K562 (cell line): Measurements from ENCODE around the gene ANKRD27. TPM values are rescaled to one million over a fixed set of nuclear protein-coding genes. Genes with fewer than 3 reads are reported as not detected.
A peak's percentile ranks its signal among the peaks of the same experiment; 100 is the strongest.

Experiments
- CHD1 ChIP-seq: fragments of 200-600 bp; sonication (generic); IDR thresholded peaks from one replicate; pipeline ENCODE4 v1.6.1; 2012; ENCODE audit warnings: mild to moderate bottlenecking, moderate library complexity, low read length, inconsistent platforms
- DACH1 ChIP-seq: fragments of 450-650 bp; IDR thresholded peaks from 2 replicates; pipeline ENCODE4 v1.6.1; 2018; ENCODE audit not compliant: partially characterized antibody
- GTF2E2 ChIP-seq: fragments of 200-800 bp; sonication (Bioruptor generic); IDR thresholded peaks from 2 replicates; pipeline ENCODE4 v1.6.1; 2016; ENCODE audit warnings: missing genetic modification characterization, missing compliant biosample characterization
- MEF2D ChIP-seq: conservative IDR thresholded peaks from 2 replicates; pipeline ENCODE4 v1.6.1; 2016; ENCODE audit warnings: low read depth, missing genetic modification characterization, missing compliant biosample characterization
- MEIS2 ChIP-seq: fragments of 450-650 bp; IDR thresholded peaks from 2 replicates; pipeline ENCODE4 v1.6.1; 2014; ENCODE audit warnings: mild to moderate bottlenecking; ENCODE audit not compliant: partially characterized antibody
- RB1 ChIP-seq: fragments of 450-650 bp; IDR thresholded peaks from 2 replicates; pipeline ENCODE4 v1.6.1; 2017; ENCODE audit warnings: low read depth, mild to moderate bottlenecking
- SRSF3 ChIP-seq: fragments of 200-400 bp; formaldehyde crosslinking; IDR thresholded peaks from 2 replicates; pipeline ENCODE4 v1.6.1; 2016; ENCODE audit warnings: mild to moderate bottlenecking, low read length, moderate library complexity; ENCODE audit not compliant: insufficient read depth
- SRSF9 ChIP-seq: fragments of 200-400 bp; formaldehyde crosslinking; IDR thresholded peaks from 2 replicates; pipeline ENCODE4 v1.6.1; 2017; ENCODE audit warnings: low read depth, low read length, borderline replicate concordance
- ZFX ChIP-seq: sonication (generic); formaldehyde crosslinking; IDR thresholded peaks from 2 replicates; pipeline ENCODE4 v1.8.0; 2022; ENCODE audit warnings: mild to moderate bottlenecking, missing genetic modification reagents, moderate library complexity
- ZNF146 ChIP-seq: IDR thresholded peaks from one replicate; pipeline ENCODE4 v1.6.1; 2018; ENCODE audit warnings: missing compliant biosample characterization; ENCODE audit not compliant: unreplicated experiment
- ZNF586 ChIP-seq: fragments of 450-650 bp; formaldehyde crosslinking; conservative IDR thresholded peaks from 2 replicates; pipeline ENCODE4 v1.4.0; 2020; ENCODE audit warnings: mild to moderate bottlenecking, moderate library complexity
- polyA plus RNA-seq, 8 experiments: library from polyadenylated mRNA; depleted of rRNA in 4 of 8; stranded (reverse) in 5 of 8; unstranded in 3 of 8; fragments of >200 nt; fragmentation: Nextera tagmentation in 2 of 8; fragmentation: Illumina TruSeq in 1 of 8; extraction: Ambion mirVana in 2 of 8; extraction: Trizol in 1 of 8; gene quantifications; 2 replicates each; pipeline versions ENCODE4 v1.2.1 to v1.2.3, GENCODE V29; 2011 to 2014; ENCODE audit warnings: inconsistent platforms in 1 of 8, missing spikeins in 1 of 8
- total RNA-seq, 7 experiments: library from RNA; depleted of rRNA in 6 of 7; stranded (reverse); fragments of >200 nt in 6 of 7; fragmentation: Illumina TruSeq in 2 of 7; extraction: Trizol in 2 of 7; gene quantifications; 2 replicates each; pipeline versions ENCODE4 v1.2.1 to v1.2.3, GENCODE V29; 2011 to 2021; ENCODE audit warnings: low replicate concordance in 1 of 7
- TF ChIP-seq, protein P1 (sequence below): IDR thresholded peaks from 2 replicates; pipeline ENCODE4 v1.6.1; 2011; ENCODE audit not compliant: insufficient read length; ENCODE audit errors: extremely low read depth
- TF ChIP-seq, protein P2 (sequence below): IDR thresholded peaks from 3 replicates; pipeline ENCODE4 v1.6.1; 2011; ENCODE audit warnings: borderline replicate concordance, mild to moderate bottlenecking, moderate library complexity; ENCODE audit not compliant: insufficient read length; ENCODE audit errors: extremely low read depth
- TF ChIP-seq, protein P3 (sequence below): fragments of 250-450 bp; sonication (Bioruptor Pico); IDR thresholded peaks from 2 replicates; pipeline ENCODE4 v1.8.0; 2021; ENCODE audit warnings: moderate library complexity, mild to moderate bottlenecking, inconsistent platforms
- TF ChIP-seq, protein P4 (sequence below): fragments of 450-650 bp; IDR thresholded peaks from 2 replicates; pipeline ENCODE4 v1.6.1; 2017; ENCODE audit warnings: antibody characterized with exemption
- TF ChIP-seq, protein P5 (sequence below): fragments of 250-450 bp; sonication (Bioruptor Pico); IDR thresholded peaks from 2 replicates; pipeline ENCODE4 v1.5.0; 2020; ENCODE audit warnings: mild to moderate bottlenecking, borderline replicate concordance

ANKRD27 gene
- total and polyA plus RNA-seq, 9 of the 15 experiments (the other 6 are each of a cell fraction or from before 2014, with no cell fraction given), result 5.3 to 71.3 (median 54.2) TPM

DNA sequence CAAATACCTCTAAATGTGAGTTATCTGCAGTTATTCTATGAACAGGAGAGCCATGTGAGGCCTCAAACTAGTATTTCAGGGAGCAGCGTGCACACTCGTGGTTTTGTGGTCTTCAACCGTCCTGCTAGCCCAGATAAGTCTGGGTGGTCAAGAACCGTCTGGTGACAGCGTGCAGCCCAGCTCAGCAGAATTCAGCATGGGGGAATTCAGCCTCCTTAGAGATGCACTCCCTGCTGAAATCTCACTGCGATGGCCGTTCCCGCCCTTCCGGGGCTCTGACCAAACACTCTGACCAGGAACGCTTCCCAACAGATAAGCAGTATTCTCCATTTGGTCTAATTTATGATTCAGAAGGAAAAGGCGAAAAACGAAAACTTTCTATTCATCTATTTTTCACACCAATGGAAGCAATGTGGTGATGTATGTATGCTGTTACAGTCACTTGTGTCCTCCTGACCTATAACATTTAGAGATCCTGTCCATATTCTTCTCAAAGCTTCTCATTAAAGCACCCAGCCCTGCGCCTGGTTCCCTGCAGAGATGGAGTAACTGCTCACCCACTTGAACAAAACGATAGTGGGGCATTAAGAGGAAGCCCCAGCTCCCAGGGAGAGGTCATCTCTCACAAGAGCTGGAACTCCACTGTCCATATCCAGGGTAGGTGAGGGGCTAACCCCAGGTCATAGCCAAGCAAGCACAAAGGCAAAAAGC, 2.9 kb downstream of the ANKRD27 start (continued):
- no peak for TF ChIP-seq GTF2E2 (tag)
- no peak for TF ChIP-seq ZNF146 (CRISPR knock-in tag)
- TF ChIP-seq DACH1, result no peak
- TF ChIP-seq, protein P1, sequence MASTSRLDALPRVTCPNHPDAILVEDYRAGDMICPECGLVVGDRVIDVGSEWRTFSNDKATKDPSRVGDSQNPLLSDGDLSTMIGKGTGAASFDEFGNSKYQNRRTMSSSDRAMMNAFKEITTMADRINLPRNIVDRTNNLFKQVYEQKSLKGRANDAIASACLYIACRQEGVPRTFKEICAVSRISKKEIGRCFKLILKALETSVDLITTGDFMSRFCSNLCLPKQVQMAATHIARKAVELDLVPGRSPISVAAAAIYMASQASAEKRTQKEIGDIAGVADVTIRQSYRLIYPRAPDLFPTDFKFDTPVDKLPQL, result no peak
- peak; percentile 45 for TF ChIP-seq MEIS2
- TF ChIP-seq SRSF3, result no peak
- TF ChIP-seq MEF2D (tag), result no peak; the same call in 1 of the 2 replicates
- TF ChIP-seq CHD1, result no peak
- TF ChIP-seq, protein P2, sequence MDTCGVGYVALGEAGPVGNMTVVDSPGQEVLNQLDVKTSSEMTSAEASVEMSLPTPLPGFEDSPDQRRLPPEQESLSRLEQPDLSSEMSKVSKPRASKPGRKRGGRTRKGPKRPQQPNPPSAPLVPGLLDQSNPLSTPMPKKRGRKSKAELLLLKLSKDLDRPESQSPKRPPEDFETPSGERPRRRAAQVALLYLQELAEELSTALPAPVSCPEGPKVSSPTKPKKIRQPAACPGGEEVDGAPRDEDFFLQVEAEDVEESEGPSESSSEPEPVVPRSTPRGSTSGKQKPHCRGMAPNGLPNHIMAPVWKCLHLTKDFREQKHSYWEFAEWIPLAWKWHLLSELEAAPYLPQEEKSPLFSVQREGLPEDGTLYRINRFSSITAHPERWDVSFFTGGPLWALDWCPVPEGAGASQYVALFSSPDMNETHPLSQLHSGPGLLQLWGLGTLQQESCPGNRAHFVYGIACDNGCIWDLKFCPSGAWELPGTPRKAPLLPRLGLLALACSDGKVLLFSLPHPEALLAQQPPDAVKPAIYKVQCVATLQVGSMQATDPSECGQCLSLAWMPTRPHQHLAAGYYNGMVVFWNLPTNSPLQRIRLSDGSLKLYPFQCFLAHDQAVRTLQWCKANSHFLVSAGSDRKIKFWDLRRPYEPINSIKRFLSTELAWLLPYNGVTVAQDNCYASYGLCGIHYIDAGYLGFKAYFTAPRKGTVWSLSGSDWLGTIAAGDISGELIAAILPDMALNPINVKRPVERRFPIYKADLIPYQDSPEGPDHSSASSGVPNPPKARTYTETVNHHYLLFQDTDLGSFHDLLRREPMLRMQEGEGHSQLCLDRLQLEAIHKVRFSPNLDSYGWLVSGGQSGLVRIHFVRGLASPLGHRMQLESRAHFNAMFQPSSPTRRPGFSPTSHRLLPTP, result no peak
- TF ChIP-seq, protein P3, sequence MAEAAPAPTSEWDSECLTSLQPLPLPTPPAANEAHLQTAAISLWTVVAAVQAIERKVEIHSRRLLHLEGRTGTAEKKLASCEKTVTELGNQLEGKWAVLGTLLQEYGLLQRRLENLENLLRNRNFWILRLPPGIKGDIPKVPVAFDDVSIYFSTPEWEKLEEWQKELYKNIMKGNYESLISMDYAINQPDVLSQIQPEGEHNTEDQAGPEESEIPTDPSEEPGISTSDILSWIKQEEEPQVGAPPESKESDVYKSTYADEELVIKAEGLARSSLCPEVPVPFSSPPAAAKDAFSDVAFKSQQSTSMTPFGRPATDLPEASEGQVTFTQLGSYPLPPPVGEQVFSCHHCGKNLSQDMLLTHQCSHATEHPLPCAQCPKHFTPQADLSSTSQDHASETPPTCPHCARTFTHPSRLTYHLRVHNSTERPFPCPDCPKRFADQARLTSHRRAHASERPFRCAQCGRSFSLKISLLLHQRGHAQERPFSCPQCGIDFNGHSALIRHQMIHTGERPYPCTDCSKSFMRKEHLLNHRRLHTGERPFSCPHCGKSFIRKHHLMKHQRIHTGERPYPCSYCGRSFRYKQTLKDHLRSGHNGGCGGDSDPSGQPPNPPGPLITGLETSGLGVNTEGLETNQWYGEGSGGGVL (CRISPR knock-in tag), result no peak
- TF ChIP-seq ZFX (CRISPR knock-in tag), result peak; percentile 56
- no peak for TF ChIP-seq ZNF586 (CRISPR knock-in tag)
- TF ChIP-seq, protein P4, sequence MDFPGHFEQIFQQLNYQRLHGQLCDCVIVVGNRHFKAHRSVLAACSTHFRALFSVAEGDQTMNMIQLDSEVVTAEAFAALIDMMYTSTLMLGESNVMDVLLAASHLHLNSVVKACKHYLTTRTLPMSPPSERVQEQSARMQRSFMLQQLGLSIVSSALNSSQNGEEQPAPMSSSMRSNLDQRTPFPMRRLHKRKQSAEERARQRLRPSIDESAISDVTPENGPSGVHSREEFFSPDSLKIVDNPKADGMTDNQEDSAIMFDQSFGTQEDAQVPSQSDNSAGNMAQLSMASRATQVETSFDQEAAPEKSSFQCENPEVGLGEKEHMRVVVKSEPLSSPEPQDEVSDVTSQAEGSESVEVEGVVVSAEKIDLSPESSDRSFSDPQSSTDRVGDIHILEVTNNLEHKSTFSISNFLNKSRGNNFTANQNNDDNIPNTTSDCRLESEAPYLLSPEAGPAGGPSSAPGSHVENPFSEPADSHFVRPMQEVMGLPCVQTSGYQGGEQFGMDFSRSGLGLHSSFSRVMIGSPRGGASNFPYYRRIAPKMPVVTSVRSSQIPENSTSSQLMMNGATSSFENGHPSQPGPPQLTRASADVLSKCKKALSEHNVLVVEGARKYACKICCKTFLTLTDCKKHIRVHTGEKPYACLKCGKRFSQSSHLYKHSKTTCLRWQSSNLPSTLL, result no peak; the same call in 1 of the 2 replicates
- TF ChIP-seq SRSF9, result no peak
- TF ChIP-seq RB1, result 0 out of 2 replicates have a peak, but pooled peaks have one; percentile 23
- TF ChIP-seq, protein P5, sequence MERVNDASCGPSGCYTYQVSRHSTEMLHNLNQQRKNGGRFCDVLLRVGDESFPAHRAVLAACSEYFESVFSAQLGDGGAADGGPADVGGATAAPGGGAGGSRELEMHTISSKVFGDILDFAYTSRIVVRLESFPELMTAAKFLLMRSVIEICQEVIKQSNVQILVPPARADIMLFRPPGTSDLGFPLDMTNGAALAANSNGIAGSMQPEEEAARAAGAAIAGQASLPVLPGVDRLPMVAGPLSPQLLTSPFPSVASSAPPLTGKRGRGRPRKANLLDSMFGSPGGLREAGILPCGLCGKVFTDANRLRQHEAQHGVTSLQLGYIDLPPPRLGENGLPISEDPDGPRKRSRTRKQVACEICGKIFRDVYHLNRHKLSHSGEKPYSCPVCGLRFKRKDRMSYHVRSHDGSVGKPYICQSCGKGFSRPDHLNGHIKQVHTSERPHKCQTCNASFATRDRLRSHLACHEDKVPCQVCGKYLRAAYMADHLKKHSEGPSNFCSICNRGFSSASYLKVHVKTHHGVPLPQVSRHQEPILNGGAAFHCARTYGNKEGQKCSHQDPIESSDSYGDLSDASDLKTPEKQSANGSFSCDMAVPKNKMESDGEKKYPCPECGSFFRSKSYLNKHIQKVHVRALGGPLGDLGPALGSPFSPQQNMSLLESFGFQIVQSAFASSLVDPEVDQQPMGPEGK (CRISPR knock-in tag), result no peak
